Smooth muscle cell (in vitro differentiated cells): ENCODE results near the gene ITPRIPL1. TPM values are rescaled to one million over a fixed set of nuclear protein-coding genes. Genes with fewer than 3 reads are reported as not detected.

Experiments
- DNase-seq: peaks from one replicate; lab custom pipeline; 2025; ENCODE audit not compliant: unreplicated experiment; lab: John Stamatoyannopoulos, UW
- H2AFZ ChIP-seq: fragments of 200-600 bp; sonication (generic); 2 replicates; pipeline ENCODE4 v1.6.0; 2016; ENCODE audit warnings: antibody characterized with exemption, low read depth, mild to moderate bottlenecking
- H3F3A ChIP-seq: fragments of 200-600 bp; sonication (generic); 2 replicates; pipeline ENCODE4 v1.6.0; 2017; ENCODE audit warnings: antibody characterized with exemption, low read depth
- H3K27ac ChIP-seq: fragments of 200-600 bp; sonication (generic); 2 replicates; pipeline ENCODE4 v1.5.1; 2016; ENCODE audit warnings: low read depth, mild to moderate bottlenecking
- H3K27me3 ChIP-seq: fragments of 200-600 bp; sonication (generic); 2 replicates; pipeline ENCODE4 v1.6.1; 2016; ENCODE audit warnings: low read depth, mild to moderate bottlenecking
- H3K36me3 ChIP-seq: fragments of 200-600 bp; sonication (generic); 2 replicates; pipeline ENCODE4 v1.5.1; 2016; ENCODE audit warnings: low read depth
- H3K4me1 ChIP-seq: fragments of 200-600 bp; sonication (generic); 2 replicates; pipeline ENCODE4 v1.5.1; 2016; ENCODE audit warnings: low read depth
- H3K4me2 ChIP-seq: fragments of 200-600 bp; sonication (generic); 2 replicates; pipeline ENCODE4 v1.6.0; 2016; ENCODE audit warnings: mild to moderate bottlenecking
- H3K4me3 ChIP-seq: fragments of 200-600 bp; sonication (generic); 2 replicates; pipeline ENCODE4 v1.5.1; 2016; ENCODE audit warnings: mild to moderate bottlenecking
- H3K79me2 ChIP-seq: fragments of 200-600 bp; sonication (generic); 2 replicates; pipeline ENCODE4 v1.6.0; 2016; ENCODE audit warnings: low read depth, mild to moderate bottlenecking
- H3K9ac ChIP-seq: fragments of 200-600 bp; sonication (generic); 2 replicates; pipeline ENCODE4 v1.6.0; 2016; ENCODE audit warnings: low read depth
- H3K9me3 ChIP-seq: fragments of 200-600 bp; sonication (generic); replicated peaks from 2 replicates; pipeline ENCODE4 v1.5.1; 2016; ENCODE audit warnings: low read depth
- H4K20me1 ChIP-seq: fragments of 200-600 bp; sonication (generic); 2 replicates; pipeline ENCODE4 v1.6.0; 2016; ENCODE audit warnings: low read depth
- WGBS: methylation state at CpG from one replicate; pipeline ENCODE4 v1.1.7; 2016; ENCODE audit warnings: low lambda C conversion rate; 5-methylcytosine and 5-hydroxymethylcytosine counted together
- polyA plus RNA-seq: library from polyadenylated mRNA; unstranded; fragments of >200 nt; fragmentation: Nextera tagmentation; extraction: Ambion mirVana; gene quantifications from 2 replicates; pipeline ENCODE4 v1.2.1, GENCODE V29; 2016
- total RNA-seq: library from RNA; depleted of rRNA; stranded (reverse); fragments of >200 nt; gene quantifications from 2 replicates; pipeline ENCODE4 v1.2.3, GENCODE V29; 2014
- TF ChIP-seq, protein P1 (sequence below): fragments of 200-600 bp; sonication (generic); IDR thresholded peaks from 2 replicates; pipeline ENCODE4 v1.5.1; 2017; ENCODE audit warnings: borderline replicate concordance, mild to moderate bottlenecking, antibody characterized with exemption; ENCODE audit not compliant: insufficient read depth, poor library complexity, severe bottlenecking

The ITPRIPL1 gene
- total and polyA plus RNA-seq, 2 experiments from 2014 or later: 3.5 to 4.3 TPM

- Histone ChIP-seq H3K27me3 (peaks cover 65% of the 10 kb centered on the region), H3K4me3 (peak overlapping the region; percentile 44), H3K9me3 (no peaks in the 10 kb centered on the region), H3K4me1 (peaks cover 15% of the 10 kb centered on the region), H3F3A (no peaks in the 10 kb centered on the region), H2AFZ (peak overlapping the region; percentile 53), H3K79me2 (no peaks in the 10 kb centered on the region), H3K36me3 (no peaks in the 10 kb centered on the region), H3K4me2 (peak overlapping the region; percentile 92), H3K27ac (no peak overlapping the region), H3K9ac (no peak overlapping the region), H4K20me1 (no peaks in the 10 kb centered on the region)
- 8% methylated on average over 41 of the region's 41 CpGs for WGBS
- no peak for DNase-seq
- TF ChIP-seq, protein P1, sequence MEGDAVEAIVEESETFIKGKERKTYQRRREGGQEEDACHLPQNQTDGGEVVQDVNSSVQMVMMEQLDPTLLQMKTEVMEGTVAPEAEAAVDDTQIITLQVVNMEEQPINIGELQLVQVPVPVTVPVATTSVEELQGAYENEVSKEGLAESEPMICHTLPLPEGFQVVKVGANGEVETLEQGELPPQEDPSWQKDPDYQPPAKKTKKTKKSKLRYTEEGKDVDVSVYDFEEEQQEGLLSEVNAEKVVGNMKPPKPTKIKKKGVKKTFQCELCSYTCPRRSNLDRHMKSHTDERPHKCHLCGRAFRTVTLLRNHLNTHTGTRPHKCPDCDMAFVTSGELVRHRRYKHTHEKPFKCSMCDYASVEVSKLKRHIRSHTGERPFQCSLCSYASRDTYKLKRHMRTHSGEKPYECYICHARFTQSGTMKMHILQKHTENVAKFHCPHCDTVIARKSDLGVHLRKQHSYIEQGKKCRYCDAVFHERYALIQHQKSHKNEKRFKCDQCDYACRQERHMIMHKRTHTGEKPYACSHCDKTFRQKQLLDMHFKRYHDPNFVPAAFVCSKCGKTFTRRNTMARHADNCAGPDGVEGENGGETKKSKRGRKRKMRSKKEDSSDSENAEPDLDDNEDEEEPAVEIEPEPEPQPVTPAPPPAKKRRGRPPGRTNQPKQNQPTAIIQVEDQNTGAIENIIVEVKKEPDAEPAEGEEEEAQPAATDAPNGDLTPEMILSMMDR: no peak
Observed at GRCh38 chr2:96320728-96321622, 4.1 kb upstream of the ITPRIPL1 start.

DNA sequence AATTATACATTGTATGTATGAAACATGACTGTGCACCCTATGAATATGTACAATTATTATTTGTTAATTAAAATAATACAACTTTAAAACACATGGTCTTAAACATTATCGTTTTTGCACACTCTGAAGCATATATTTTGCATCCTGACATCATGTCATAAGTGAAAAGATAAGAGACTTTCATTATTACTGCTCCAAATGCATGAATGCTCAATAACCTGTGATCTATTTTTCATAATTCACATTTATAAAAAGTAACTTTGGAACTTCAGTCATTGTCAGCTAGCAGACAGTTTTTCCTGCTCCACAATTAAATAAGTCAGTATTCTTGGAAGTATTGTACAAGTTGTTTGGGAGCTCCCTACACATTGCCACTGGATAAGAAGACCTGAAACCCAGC lies 1.3 kb upstream of the ITPRIPL1 start:
- Histone ChIP-seq H3K27ac (no peak overlapping the region), H3K36me3 (no peaks in the 10 kb centered on the region), H3K9me3 (no peaks in the 10 kb centered on the region), H2AFZ (no peak overlapping the region), H3F3A (no peaks in the 10 kb centered on the region), H3K4me3 (no peak overlapping the region), H3K4me2 (no peak overlapping the region), H4K20me1 (no peaks in the 10 kb centered on the region), H3K4me1 (peaks cover 15% of the 10 kb centered on the region), H3K9ac (no peak overlapping the region), H3K79me2 (no peaks in the 10 kb centered on the region), H3K27me3 (peaks cover 54% of the 10 kb centered on the region)
- 100% methylated on average over 1 of the region's 1 CpG for WGBS
- DNase-seq: no peak
- TF ChIP-seq, protein P1: no peak

DNA sequence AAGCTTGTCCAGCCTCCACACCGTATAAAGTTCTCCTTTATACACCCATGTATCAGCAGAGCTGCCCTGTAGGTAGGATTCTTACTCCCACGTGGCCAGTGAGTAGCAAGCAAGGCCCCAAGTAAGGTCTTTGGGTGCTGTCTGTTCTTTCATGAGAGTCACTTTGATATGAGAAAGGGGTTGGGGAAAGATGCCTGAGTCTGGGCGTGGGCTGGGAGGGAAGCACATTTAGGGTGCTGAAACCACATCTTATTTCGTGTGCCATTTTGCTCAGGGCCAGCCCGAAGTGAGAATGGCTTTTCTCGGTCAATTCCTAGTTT lies 436 bp upstream of the ITPRIPL1 start:
- WGBS: 42% methylated on average over 6 of the region's 6 CpGs
- Histone ChIP-seq H2AFZ (peak overlapping the region; percentile 100), H3K9me3 (no peaks in the 10 kb centered on the region), H3K4me3 (peak overlapping the region; percentile 74), H3K27ac (no peak overlapping the region), H4K20me1 (no peaks in the 10 kb centered on the region), H3K36me3 (no peaks in the 10 kb centered on the region), H3K9ac (peak overlapping the region; percentile 35), H3K27me3 (peaks cover 45% of the 10 kb centered on the region), H3F3A (no peaks in the 10 kb centered on the region), H3K4me2 (peak overlapping the region; percentile 99), H3K79me2 (no peaks in the 10 kb centered on the region), H3K4me1 (peaks cover 15% of the 10 kb centered on the region)
- DNase-seq: no peak
- TF ChIP-seq, protein P1: no peak

- no peak overlapping the region for H3K9ac ChIP-seq
- TF ChIP-seq, protein P1: no peak
- 49% methylated on average over 8 of the region's 8 CpGs for WGBS
- peaks cover 33% of the 10 kb centered on the region for H3K27me3 ChIP-seq
- H2AFZ ChIP-seq: peak overlapping the region; percentile 100
- no peak for DNase-seq
- no peaks in the 10 kb centered on the region for H3K36me3 ChIP-seq
- peaks cover 15% of the 10 kb centered on the region for H3K4me1 ChIP-seq
- H3K9me3 ChIP-seq: no peaks in the 10 kb centered on the region
- H4K20me1 ChIP-seq: no peaks in the 10 kb centered on the region
- no peaks in the 10 kb centered on the region for H3F3A ChIP-seq
- no peaks in the 10 kb centered on the region for H3K79me2 ChIP-seq
- H3K27ac ChIP-seq: no peak overlapping the region
- H3K4me3 ChIP-seq: peak overlapping the region; percentile 74
- H3K4me2 ChIP-seq: peak overlapping the region; percentile 99
Observed at GRCh38 chr2:96325884-96326255, 753 bp downstream of the ITPRIPL1 start.
